ENCODE results near the gene BPHL.

GRCh38 chr6:3201388-3201787, 82.9 kb downstream of the BPHL start:
- TF ChIP-seq POLR2A (IDR thresholded peaks at IDR 0.05) = no peak
- TF ChIP-seq CTCF (IDR thresholded peaks at IDR 0.05) = no peak
- TF ChIP-seq EP300 (IDR thresholded peaks at IDR 0.05) = no peak

All from sigmoid colon (tissue), 4 donors.